H1 (cell line): ENCODE results near the gene ZNF560. TPM values are rescaled to one million over a fixed set of nuclear protein-coding genes. Genes with fewer than 3 reads are reported as not detected.
A peak's percentile ranks its signal among the peaks of the same experiment; 100 is the strongest.

Experiments used
- CTCF ChIA-PET: fragments of 300-600 bp; sonication (Branson Sonifier 250); formaldehyde crosslinking; loops from one replicate; lab custom pipeline; 2021; ENCODE audit not compliant: partially characterized antibody; lab: Charles Lee
- POLR2A ChIA-PET: fragments of 300-600 bp; sonication (Branson Sonifier 250); formaldehyde crosslinking; loops from one replicate; lab custom pipeline; 2021; ENCODE audit warnings: inconsistent platforms; ENCODE audit not compliant: partially characterized antibody; lab: Charles Lee
- DNase-seq, 2 experiments: peaks; one replicate each; pipeline versions ENCODE4 v3.0.0 to v3.0.0-alpha.2; 2010 to 2022; ENCODE audit warnings: low spot score in 2 of 2, low read depth in 1 of 2, mixed read lengths in 1 of 2
- FAIRE-seq: peaks from 2 replicates; lab custom pipeline; 2011; peaks lifted over from hg19 to GRCh38; lab: Jason Lieb, UNC
- H2AFZ ChIP-seq: 2 replicates; pipeline ENCODE4 v1.8.1; 2012; ENCODE audit warnings: low read length, inconsistent platforms
- H2AK5ac ChIP-seq: 2 replicates; pipeline ENCODE4 v1.6.1; 2013; ENCODE audit warnings: low read depth, low read length
- H2BK120ac ChIP-seq: replicated peaks from 2 replicates; pipeline ENCODE3; 2013; ENCODE audit warnings: low read depth, low read length, inconsistent platforms
- H2BK12ac ChIP-seq: 2 replicates; pipeline ENCODE4 v1.6.1; 2013; ENCODE audit warnings: low read depth, low read length
- H2BK15ac ChIP-seq: 2 replicates; pipeline ENCODE4 v1.6.1; 2013; ENCODE audit warnings: low read length
- H2BK20ac ChIP-seq: 2 replicates; pipeline ENCODE4 v1.6.1; 2013; ENCODE audit warnings: low read length
- H2BK5ac ChIP-seq: 2 replicates; pipeline ENCODE4 v1.6.1; 2013; ENCODE audit warnings: low read depth, low read length
- H3K14ac ChIP-seq: 2 replicates; pipeline ENCODE4 v1.6.1; 2013; ENCODE audit warnings: inconsistent platforms; ENCODE audit not compliant: insufficient read length
- H3K18ac ChIP-seq: 2 replicates; pipeline ENCODE4 v1.6.1; 2013; ENCODE audit warnings: low read length; ENCODE audit errors: extremely low read depth
- H3K23ac ChIP-seq: 2 replicates; pipeline ENCODE4 v1.6.1; 2013; ENCODE audit warnings: inconsistent platforms; ENCODE audit not compliant: insufficient read length
- H3K23me2 ChIP-seq: 2 replicates; pipeline ENCODE4 v1.6.1; 2013; ENCODE audit warnings: low read depth, low read length
- H3K27ac ChIP-seq: 2 replicates; pipeline ENCODE4 v1.6.1; 2011; ENCODE audit warnings: low read depth, low read length, inconsistent platforms
- H3K27me3 ChIP-seq, 4 experiments: replicated peaks in 1 of 4; 1 replicate in 1 of 4; 2 replicates in 3 of 4; pipeline versions ENCODE4 v1.6.1 to v1.8.1; 2011 to 2013; ENCODE audit warnings: low read length in 3 of 4, mild to moderate bottlenecking in 3 of 4, inconsistent platforms in 2 of 4, mixed read lengths in 2 of 4, moderate library complexity in 1 of 4; ENCODE audit not compliant: control insufficient read depth in 3 of 4, insufficient read depth in 3 of 4; ENCODE audit errors: extremely low read depth in 1 of 4
- H3K36me3 ChIP-seq, 4 experiments: 2 replicates each; pipeline versions ENCODE4 v1.6.1 to v1.8.1; 2011 to 2013; ENCODE audit warnings: mild to moderate bottlenecking in 4 of 4, low read length in 3 of 4, moderate library complexity in 2 of 4, control low read depth in 1 of 4, inconsistent platforms in 1 of 4; ENCODE audit not compliant: insufficient read depth in 4 of 4, control insufficient read depth in 2 of 4
- H3K4ac ChIP-seq: replicated peaks from 2 replicates; pipeline ENCODE3; 2013; ENCODE audit warnings: low read length, low read depth, mixed read lengths, inconsistent platforms; ENCODE audit not compliant: insufficient read length
- H3K4me1 ChIP-seq, 4 experiments: replicated peaks in 1 of 4; 1 replicate in 1 of 4; 2 replicates in 3 of 4; pipeline versions ENCODE4 v1.6.1 to v1.8.1; 2011 to 2013; ENCODE audit warnings: low read length in 3 of 4, inconsistent platforms in 2 of 4, mixed read lengths in 1 of 4; ENCODE audit not compliant: insufficient read depth in 4 of 4, control insufficient read depth in 3 of 4
- H3K4me2 ChIP-seq, 2 experiments: 2 replicates each; pipeline versions ENCODE4 v1.6.1 to v1.8.1; 2011 to 2013; ENCODE audit warnings: low read depth in 2 of 2, low read length in 2 of 2, control low read depth in 1 of 2, inconsistent platforms in 1 of 2, mild to moderate bottlenecking in 1 of 2; ENCODE audit not compliant: insufficient read depth in 1 of 2
- H3K4me3 ChIP-seq, 4 experiments: fragments of 200-600, 300-600 bp in 1 of 4; sonication (generic), shearing (Covaris generic), sonication (Bioruptor Twin) in 1 of 4; 2 replicates each; pipeline versions ENCODE4 v1.5.1 to v1.8.1; 2011 to 2016; ENCODE audit warnings: low read length in 4 of 4, low read depth in 3 of 4, control low read depth in 2 of 4, inconsistent platforms in 2 of 4, mild to moderate bottlenecking in 2 of 4, mixed read lengths in 1 of 4, moderate library complexity in 1 of 4; ENCODE audit not compliant: insufficient read depth in 2 of 4; ENCODE audit errors: extremely low read depth in 1 of 4
- H3K56ac ChIP-seq: replicated peaks from 2 replicates; pipeline ENCODE3; 2013; ENCODE audit warnings: low read depth, mild to moderate bottlenecking, mixed read lengths, low read length, inconsistent platforms; ENCODE audit not compliant: insufficient read length
- H3K79me1 ChIP-seq: 2 replicates; pipeline ENCODE4 v1.6.1; 2013; ENCODE audit warnings: low read depth, low read length, control low read depth
- H3K79me2 ChIP-seq, 2 experiments: 2 replicates each; pipeline versions ENCODE4 v1.6.1 to v1.8.1; 2012 to 2013; ENCODE audit warnings: low read length in 2 of 2, mild to moderate bottlenecking in 2 of 2, inconsistent platforms in 1 of 2; ENCODE audit not compliant: insufficient read depth in 2 of 2, control insufficient read depth in 1 of 2
- H3K9ac ChIP-seq, 4 experiments: replicated peaks in 1 of 4; 1 replicate in 1 of 4; 2 replicates in 3 of 4; pipeline versions ENCODE4 v1.6.1 to v1.8.1; 2011 to 2013; ENCODE audit warnings: low read depth in 3 of 4, low read length in 3 of 4, control low read depth in 2 of 4, mild to moderate bottlenecking in 2 of 4, moderate library complexity in 2 of 4, inconsistent platforms in 1 of 4; ENCODE audit errors: extremely low read depth in 1 of 4
- H3K9me3 ChIP-seq, 2 experiments: 2 replicates each; pipeline versions ENCODE4 v1.6.1 to v1.8.1; 2012 to 2013; ENCODE audit warnings: mild to moderate bottlenecking in 2 of 2, moderate library complexity in 2 of 2, control low read depth in 1 of 2, inconsistent platforms in 1 of 2, low read depth in 1 of 2, low read length in 1 of 2, mixed read lengths in 1 of 2; ENCODE audit not compliant: insufficient read depth in 2 of 2
- H4K20me1 ChIP-seq, 2 experiments: replicated peaks in 1 of 2; 2 replicates each; pipeline versions ENCODE3 to v1.8.1; 2011 to 2013; ENCODE audit warnings: inconsistent platforms in 2 of 2, low read length in 2 of 2, mild to moderate bottlenecking in 1 of 2; ENCODE audit not compliant: insufficient read depth in 2 of 2, control insufficient read depth in 1 of 2
- H4K5ac ChIP-seq: 2 replicates; pipeline ENCODE4 v1.6.1; 2013; ENCODE audit warnings: low read length, low read depth, mixed read lengths, inconsistent platforms; ENCODE audit not compliant: insufficient read length
- H4K8ac ChIP-seq: 2 replicates; pipeline ENCODE4 v1.8.0; 2013; ENCODE audit warnings: mild to moderate bottlenecking, moderate library complexity, low read length, inconsistent platforms; ENCODE audit not compliant: insufficient read depth; ENCODE audit errors: extremely low read depth
- H4K91ac ChIP-seq: replicated peaks from 2 replicates; pipeline ENCODE3; 2013; ENCODE audit warnings: low read length, mixed read lengths, inconsistent platforms; ENCODE audit not compliant: insufficient read length
- EZH2 ChIP-seq: fragments of 200-600 bp; sonication (generic); IDR thresholded peaks from 2 replicates; pipeline ENCODE4 v1.7.1; 2012; ENCODE audit warnings: low read depth, mild to moderate bottlenecking, moderate library complexity, low read length, inconsistent platforms; ENCODE audit not compliant: severe bottlenecking
- GTF2F1 ChIP-seq: IDR thresholded peaks from 2 replicates; pipeline ENCODE4 v1.6.1; 2012; ENCODE audit warnings: low read depth, low read length, improper control_type of control experiment, borderline replicate concordance
- HDAC6 ChIP-seq: IDR thresholded peaks from one replicate; pipeline ENCODE4 v1.7.1; 2012; ENCODE audit warnings: low read depth, mild to moderate bottlenecking, inconsistent platforms, low read length, moderate library complexity
- JUN ChIP-seq: IDR thresholded peaks from 2 replicates; pipeline ENCODE4 v1.6.1; 2011; ENCODE audit warnings: low read depth, mild to moderate bottlenecking, improper control_type of control experiment, low read length
- NANOG ChIP-seq: IDR thresholded peaks from 2 replicates; pipeline ENCODE4 v1.6.1; 2011; ENCODE audit warnings: low read length, low read depth, mild to moderate bottlenecking, inconsistent platforms; ENCODE audit not compliant: insufficient read depth, poor library complexity, severe bottlenecking
- PHF8 ChIP-seq: fragments of 200-600 bp; sonication (generic); conservative IDR thresholded peaks from 2 replicates; pipeline ENCODE4 v1.7.1; 2012; ENCODE audit warnings: low read depth, mild to moderate bottlenecking, inconsistent platforms, low read length, moderate library complexity
- USF2 ChIP-seq: IDR thresholded peaks from 2 replicates; pipeline ENCODE4 v1.6.1; 2011; ENCODE audit warnings: low read length, improper control_type of control experiment
- WGBS, 2 experiments: shearing (Covaris generic) in 1 of 2; methylation state at CpG; one replicate each; pipeline versions ENCODE4 v1.1.6 to v1.1.7; 2013 to 2015; ENCODE audit warnings: low lambda C conversion rate in 2 of 2, mixed read lengths in 2 of 2, inconsistent platforms in 1 of 2, low coverage in 1 of 2, missing lambda C conversion rate in 1 of 2; ENCODE audit not compliant: insufficient replicate concordance in 2 of 2, insufficient coverage in 1 of 2, insufficient read length in 1 of 2; ENCODE audit errors: extremely low coverage in 1 of 2, missing lambda C conversion rate in 1 of 2; 5-methylcytosine and 5-hydroxymethylcytosine counted together
- polyA plus RNA-seq, 7 experiments: library from polyadenylated mRNA; depleted of rRNA in 3 of 7; stranded (reverse) in 5 of 7; unstranded in 2 of 7; fragments of >200 nt in 5 of 7; fragments of 200-250 nt in 2 of 7; gene quantifications; 1 replicate in 5 of 7; 2 replicates in 1 of 7; 4 replicates in 1 of 7; pipeline versions ENCODE4 v1.2.1 to v1.2.3, GENCODE V29; 2011 to 2013; ENCODE audit warnings: missing spikeins in 2 of 7, mixed read lengths in 2 of 7
- total RNA-seq: library from RNA; stranded (reverse); fragmentation: NEBNext Ultra II Directional; extraction: Animal tissue kit (Norgen Biotek cat#: 25700); gene quantifications from 2 replicates; pipeline ENCODE4 v1.2.1, GENCODE V29; 2021

ZNF560 gene
- total and polyA plus RNA-seq, 2 of the 8 experiments (the other 6 are each of a cell fraction or from before 2014, with no cell fraction given), result 0.02 TPM; not detected in 1

GRCh38 chr19:9435279-9436268 is 62.8 kb downstream of the ZNF560 start, which contains the start of gene ZNF266:
Gene ZNF266 (minus strand): TSS chr19:9435573. CDS start chr19:9420089, 15,484 bp downstream.
- Histone ChIP-seq H4K8ac (peak within 1 kb of the TSS; percentile 99), H3K9me3 (peaks cover 3 to 7% of the 10 kb centered on the region in 2 experiments; a peak in 2 of 4 replicates), H4K5ac (peak within 1 kb of the TSS; percentile 89), H4K91ac (peak within 1 kb of the TSS; percentile 88), H2BK15ac (no peak within 1 kb of the TSS; the same call in 1 of the 2 replicates), H3K79me1 (peaks cover 1% of the 10 kb centered on the region), H3K14ac (peak within 1 kb of the TSS; percentile 63), H3K9ac (peak within 1 kb of the TSS; percentile 77 to 93 (median 90)), H2BK12ac (peak within 1 kb of the TSS; percentile 75; the same call in 1 of the 2 replicates), H2AK5ac (no peak within 1 kb of the TSS), H3K36me3 (peaks cover 0 to 2% (median 0%) of the 10 kb centered on the region in 4 experiments; a peak in 1 of 8 replicates), H3K79me2 (peaks cover 0 to 20% of the 10 kb centered on the region in 2 experiments; a peak in 2 of 4 replicates), H3K27ac (peak within 1 kb of the TSS; percentile 76), H3K27me3 (no peaks in the 10 kb centered on the region), H3K4ac (peak within 1 kb of the TSS; percentile 92), H3K23me2 (peaks cover 10% of the 10 kb centered on the region; the same call in 1 of the 2 replicates), H3K56ac (peak within 1 kb of the TSS; percentile 52), H2BK120ac (peak within 1 kb of the TSS; percentile 55), H2AFZ (peak within 1 kb of the TSS; percentile 91), H3K4me1 (no peaks in the 10 kb centered on the region; a peak in 2 of 7 replicates), H3K4me3 (peak within 1 kb of the TSS; percentile 79 to 93 (median 90)), H3K23ac (no peak within 1 kb of the TSS), H3K4me2 (peak within 1 kb of the TSS; percentile 64 to 78), H2BK20ac (no peak within 1 kb of the TSS), H2BK5ac (peak within 1 kb of the TSS; percentile 97), H3K18ac (peak within 1 kb of the TSS; percentile 96), H4K20me1 (peaks cover 0 to 5% of the 10 kb centered on the region in 2 experiments)
- FAIRE-seq (no peak), DNase-seq (peak; percentile 73 to 91)
- CTCF ChIA-PET, result interaction anchor here (0.6 to 2.0 kb wide), 4 partner anchors 12 to 99 kb away, joined by 3 to 5 read pairs (median 3); no protein-coding TSS in a partner anchor
- WGBS, 2 experiments, result 18% methylated on average over 55 of the region's 56 CpGs; no CpG with 5 or more reads in 1 of the 2 experiments
- POLR2A ChIA-PET, result interaction anchor here (0.9 to 1.7 kb wide), 8 partner anchors 28 to 295 kb away, joined by 3 to 6 read pairs (median 4); partner anchors contain the start of gene ZNF559
- TF ChIP-seq USF2, result no peak
- peak; percentile 87 for TF ChIP-seq PHF8
- TF ChIP-seq JUN, result 0 out of 2 replicates have a peak, but pooled peaks have one; percentile 15
- TF ChIP-seq NANOG, result no peak
- no peak for TF ChIP-seq EZH2
- no peak for TF ChIP-seq GTF2F1
- no peak for TF ChIP-seq HDAC6
